Lower lobe of right lung (tissue), 2 donors: ENCODE data around the gene PSMG4. TPM values are rescaled to one million over a fixed set of nuclear protein-coding genes. Genes with fewer than 3 reads are reported as not detected.
A peak's percentile ranks its signal among the peaks of the same experiment; 100 is the strongest.

Experiments used
- ATAC-seq, 2 donors: fragments of 200-7000 bp; cut with Tn5 transposase; one replicate each; pipeline ENCODE4 v1.9.1; 2020 to 2022; ENCODE audit warnings: mild to moderate bottlenecking in 2 of 2, moderate library complexity in 2 of 2
- DNase-seq: peaks from one replicate; pipeline ENCODE4 v3.0.0-alpha.2; 2020
- H3K27ac ChIP-seq: fragments of 200-600 bp; one replicate; pipeline ENCODE4 v1.8.0; 2022
- H3K27me3 ChIP-seq: fragments of 200-600 bp; one replicate; pipeline ENCODE4 v1.8.0; 2022; ENCODE audit warnings: low read depth
- H3K36me3 ChIP-seq: fragments of 200-600 bp; one replicate; pipeline ENCODE4 v1.8.0; 2022; ENCODE audit warnings: mild to moderate bottlenecking
- H3K4me1 ChIP-seq: fragments of 200-600 bp; one replicate; pipeline ENCODE4 v1.8.0; 2022
- H3K4me3 ChIP-seq: fragments of 200-600 bp; one replicate; pipeline ENCODE4 v1.8.0; 2022; ENCODE audit warnings: mild to moderate bottlenecking
- H3K9me3 ChIP-seq: fragments of 200-600 bp; one replicate; pipeline ENCODE4 v1.8.0; 2022
- intact Hi-C: fragments of 100-400 bp; cut with DNase I; formaldehyde crosslinking; loops from one replicate; pipeline ENCODE4 v1.11.0; 2022
- total RNA-seq: library from RNA; stranded (reverse); fragmentation: NEBNext Ultra II Directional; extraction: Animal tissue kit (Norgen Biotek cat#: 25700); gene quantifications from one replicate; pipeline ENCODE4 v1.2.1, GENCODE V29; 2021
- TF ChIP-seq, protein P1 (sequence below): fragments of 200-600 bp; IDR thresholded peaks from one replicate; pipeline ENCODE4 v1.8.0; 2022; ENCODE audit warnings: antibody characterized with exemption, mild to moderate bottlenecking
- donor health status: DM: no; HTN: yes; CAD: no; lungs with severe emphysema.

PSMG4 gene
- total RNA-seq, 1 donor from 2014 or later, result 19.1 TPM

DNA sequence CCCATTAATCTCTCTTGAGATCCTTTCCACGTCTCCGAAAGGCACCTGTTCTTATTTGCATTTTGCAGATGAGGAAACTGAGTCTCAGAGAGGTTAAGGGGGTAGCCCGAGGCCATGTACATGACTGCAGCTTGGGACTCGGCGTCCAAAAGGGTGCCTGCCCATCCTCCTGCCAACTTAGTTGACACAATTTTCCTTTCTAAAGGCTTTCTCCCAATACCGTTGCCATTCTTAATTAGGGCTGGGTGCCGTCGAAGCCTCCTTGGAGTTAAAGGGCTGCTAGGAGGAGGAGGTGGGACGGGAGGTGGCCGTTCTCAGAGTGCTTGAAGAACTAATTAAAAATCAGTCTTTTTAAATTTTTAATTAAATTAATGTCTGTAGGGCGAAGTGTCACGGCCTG, 546 bp upstream of the PSMG4 start:
- peak overlapping the region; percentile 97 for H3K4me3 ChIP-seq
- ATAC-seq (no peak), DNase-seq (no peak)
- intact Hi-C loops, result loop anchor here (10.0 kb wide), 1 partner anchor 133 kb away; no protein-coding TSS in a partner anchor
- TF ChIP-seq, protein P1, sequence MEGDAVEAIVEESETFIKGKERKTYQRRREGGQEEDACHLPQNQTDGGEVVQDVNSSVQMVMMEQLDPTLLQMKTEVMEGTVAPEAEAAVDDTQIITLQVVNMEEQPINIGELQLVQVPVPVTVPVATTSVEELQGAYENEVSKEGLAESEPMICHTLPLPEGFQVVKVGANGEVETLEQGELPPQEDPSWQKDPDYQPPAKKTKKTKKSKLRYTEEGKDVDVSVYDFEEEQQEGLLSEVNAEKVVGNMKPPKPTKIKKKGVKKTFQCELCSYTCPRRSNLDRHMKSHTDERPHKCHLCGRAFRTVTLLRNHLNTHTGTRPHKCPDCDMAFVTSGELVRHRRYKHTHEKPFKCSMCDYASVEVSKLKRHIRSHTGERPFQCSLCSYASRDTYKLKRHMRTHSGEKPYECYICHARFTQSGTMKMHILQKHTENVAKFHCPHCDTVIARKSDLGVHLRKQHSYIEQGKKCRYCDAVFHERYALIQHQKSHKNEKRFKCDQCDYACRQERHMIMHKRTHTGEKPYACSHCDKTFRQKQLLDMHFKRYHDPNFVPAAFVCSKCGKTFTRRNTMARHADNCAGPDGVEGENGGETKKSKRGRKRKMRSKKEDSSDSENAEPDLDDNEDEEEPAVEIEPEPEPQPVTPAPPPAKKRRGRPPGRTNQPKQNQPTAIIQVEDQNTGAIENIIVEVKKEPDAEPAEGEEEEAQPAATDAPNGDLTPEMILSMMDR, result no peak
- H3K27me3 ChIP-seq, result no peaks in the 10 kb centered on the region
- H3K27ac ChIP-seq, result peak overlapping the region; percentile 85
- no peaks in the 10 kb centered on the region for H3K36me3 ChIP-seq
- H3K4me1 ChIP-seq, result peaks cover 33% of the 10 kb centered on the region
- no peaks in the 10 kb centered on the region for H3K9me3 ChIP-seq

DNA sequence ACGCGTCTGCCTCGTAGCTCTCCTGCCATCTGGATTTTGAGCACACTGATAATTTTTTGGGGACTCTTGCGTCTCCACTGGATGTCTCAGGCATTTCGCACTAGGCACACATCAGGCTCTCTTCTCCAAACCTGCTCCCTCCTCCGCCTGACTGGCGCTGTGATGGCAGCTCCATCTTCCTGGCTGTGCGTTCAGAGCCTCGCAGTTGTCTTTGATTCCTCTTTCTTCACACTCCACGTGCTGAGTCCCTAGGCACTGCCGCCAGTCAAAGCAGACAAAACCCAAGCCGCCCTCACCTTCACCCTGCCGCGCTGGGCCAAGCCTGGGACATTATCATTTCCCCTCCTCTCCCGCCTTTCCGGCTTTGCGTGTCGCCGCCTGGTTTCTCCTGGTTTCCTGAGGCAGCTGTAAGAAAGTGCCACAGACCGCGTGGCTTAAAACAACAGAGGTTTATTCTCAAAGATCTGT, 778 bp downstream of the PSMG4 start:
- DNase-seq (no peak), ATAC-seq (peak; percentile 26 to 40)
- H3K4me1 ChIP-seq, result peaks cover 33% of the 10 kb centered on the region
- peaks cover 11% of the 10 kb centered on the region for H3K36me3 ChIP-seq
- intact Hi-C loops, result loop anchor here (10.0 kb wide), 1 partner anchor 135 kb away; no protein-coding TSS in a partner anchor
- no peaks in the 10 kb centered on the region for H3K9me3 ChIP-seq
- H3K27ac ChIP-seq, result peak overlapping the region; percentile 85
- no peaks in the 10 kb centered on the region for H3K27me3 ChIP-seq
- TF ChIP-seq, protein P1, result no peak
- peak overlapping the region; percentile 97 for H3K4me3 ChIP-seq

DNA sequence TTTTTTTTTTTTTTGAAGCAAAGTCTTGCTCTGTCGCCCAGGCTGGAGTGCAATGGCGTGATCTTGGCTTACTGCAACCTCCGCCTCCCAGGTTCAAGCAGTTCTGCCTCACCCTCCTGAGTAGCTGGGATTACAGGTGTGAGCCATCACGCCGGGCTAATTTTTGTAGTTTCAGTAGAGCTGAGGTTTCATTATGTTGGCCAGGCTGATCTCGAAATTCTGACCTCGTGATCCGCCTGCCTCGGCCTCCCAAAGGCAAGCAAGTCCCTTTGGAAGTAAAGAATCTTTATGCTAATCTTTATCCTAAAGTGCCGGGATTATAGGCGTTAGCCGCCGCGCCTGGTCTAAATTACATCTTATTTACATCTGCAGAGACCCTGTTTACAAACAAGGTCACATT, 1.5 kb downstream of the PSMG4 start:
- H3K27me3 ChIP-seq, result no peaks in the 10 kb centered on the region
- no peak overlapping the region for H3K27ac ChIP-seq
- intact Hi-C loops, result no loop called here
- peaks cover 19% of the 10 kb centered on the region for H3K36me3 ChIP-seq
- H3K4me3 ChIP-seq, result peak overlapping the region; percentile 97
- DNase-seq (no peak), ATAC-seq (no peak)
- H3K9me3 ChIP-seq, result no peaks in the 10 kb centered on the region
- H3K4me1 ChIP-seq, result peaks cover 33% of the 10 kb centered on the region
- TF ChIP-seq, protein P1, result no peak

DNA sequence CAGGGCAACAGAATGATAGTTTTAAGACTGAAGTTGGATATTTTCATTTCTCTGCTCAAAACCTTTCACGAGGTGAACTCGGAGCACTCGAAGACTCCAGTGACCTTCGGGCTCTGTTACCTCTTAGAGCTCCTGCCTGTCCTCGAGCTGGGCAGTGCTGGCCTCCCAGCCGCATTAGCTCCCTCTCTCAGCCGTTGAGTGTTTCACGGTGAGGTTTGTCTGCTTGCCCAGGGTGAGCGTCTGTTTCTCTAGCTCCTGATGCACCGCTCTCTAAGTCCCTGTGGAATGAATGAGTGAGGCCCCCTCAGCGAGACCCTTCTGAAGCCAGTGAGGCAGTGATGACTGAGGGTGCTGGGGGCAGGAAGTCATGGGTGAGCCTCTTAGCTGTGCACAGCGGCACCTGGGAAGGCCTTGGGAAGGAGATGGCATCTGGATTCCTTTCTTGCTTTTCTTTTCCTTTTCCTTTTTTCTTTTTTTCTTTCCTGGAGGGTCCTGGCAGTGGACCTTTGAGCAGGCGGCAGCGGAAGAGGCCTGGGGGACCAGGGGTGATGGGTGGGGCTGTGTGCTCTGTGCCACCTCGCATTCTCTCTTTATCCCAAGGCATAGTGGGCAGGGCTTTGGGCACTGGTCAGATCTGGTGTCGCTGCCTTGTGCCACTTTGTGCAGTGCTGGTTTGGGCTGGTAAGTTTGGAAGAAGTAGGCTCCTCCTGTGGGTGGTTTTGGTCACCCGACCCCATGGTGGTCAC, 2.2 kb downstream of the PSMG4 start:
- Histone ChIP-seq H3K4me1 (peaks cover 33% of the 10 kb centered on the region), H3K27ac (no peak overlapping the region), H3K4me3 (no peak overlapping the region), H3K36me3 (peaks cover 25% of the 10 kb centered on the region), H3K9me3 (no peaks in the 10 kb centered on the region), H3K27me3 (no peaks in the 10 kb centered on the region)
- DNase-seq, result no peak
- no peak for ATAC-seq
- TF ChIP-seq, protein P1, result no peak
- intact Hi-C loops, result no loop called here

DNA sequence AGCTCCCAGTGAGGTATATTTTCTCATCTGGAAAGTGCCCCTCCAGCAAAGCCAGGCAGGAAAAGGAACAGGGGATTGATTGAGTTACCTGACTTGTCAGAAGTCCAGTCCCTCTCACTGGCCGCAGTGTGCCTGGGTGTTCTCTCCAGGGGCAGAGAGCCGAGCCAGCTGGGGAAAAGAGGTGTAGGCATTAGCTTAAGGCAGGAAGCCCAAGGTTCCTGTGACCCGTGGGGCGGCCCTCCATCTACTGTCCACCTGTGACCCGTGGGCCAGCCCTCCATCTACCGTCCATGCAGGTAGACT, 2.7 kb downstream of the PSMG4 start:
- no peak overlapping the region for H3K27ac ChIP-seq
- H3K4me3 ChIP-seq, result no peak overlapping the region
- no peak for DNase-seq

More for the DNA sequence above, 2.7 kb downstream of the PSMG4 start:
- no peak for ATAC-seq
- intact Hi-C loops, result no loop called here
- Histone ChIP-seq H3K9me3 (no peaks in the 10 kb centered on the region), H3K27me3 (no peaks in the 10 kb centered on the region), H3K36me3 (peaks cover 25% of the 10 kb centered on the region), H3K4me1 (peaks cover 33% of the 10 kb centered on the region)
- TF ChIP-seq, protein P1, result no peak
